ENCODE results near the gene YES1. TPM values are rescaled to one million over a fixed set of nuclear protein-coding genes. Genes with fewer than 3 reads are reported as not detected.

Gene YES1
- total and polyA plus RNA-seq, 2 of the 13 experiments (the other 11 are each of a cell fraction or from before 2014, with no cell fraction given), result 17.2 to 70.8 TPM

- TF ChIP-seq, protein P1, sequence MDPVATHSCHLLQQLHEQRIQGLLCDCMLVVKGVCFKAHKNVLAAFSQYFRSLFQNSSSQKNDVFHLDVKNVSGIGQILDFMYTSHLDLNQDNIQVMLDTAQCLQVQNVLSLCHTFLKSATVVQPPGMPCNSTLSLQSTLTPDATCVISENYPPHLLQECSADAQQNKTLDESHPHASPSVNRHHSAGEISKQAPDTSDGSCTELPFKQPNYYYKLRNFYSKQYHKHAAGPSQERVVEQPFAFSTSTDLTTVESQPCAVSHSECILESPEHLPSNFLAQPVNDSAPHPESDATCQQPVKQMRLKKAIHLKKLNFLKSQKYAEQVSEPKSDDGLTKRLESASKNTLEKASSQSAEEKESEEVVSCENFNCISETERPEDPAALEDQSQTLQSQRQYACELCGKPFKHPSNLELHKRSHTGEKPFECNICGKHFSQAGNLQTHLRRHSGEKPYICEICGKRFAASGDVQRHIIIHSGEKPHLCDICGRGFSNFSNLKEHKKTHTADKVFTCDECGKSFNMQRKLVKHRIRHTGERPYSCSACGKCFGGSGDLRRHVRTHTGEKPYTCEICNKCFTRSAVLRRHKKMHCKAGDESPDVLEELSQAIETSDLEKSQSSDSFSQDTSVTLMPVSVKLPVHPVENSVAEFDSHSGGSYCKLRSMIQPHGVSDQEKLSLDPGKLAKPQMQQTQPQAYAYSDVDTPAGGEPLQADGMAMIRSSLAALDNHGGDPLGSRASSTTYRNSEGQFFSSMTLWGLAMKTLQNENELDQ (CRISPR knock-in tag; IDR thresholded peaks at IDR 0.05; ENCODE audit: borderline replicate concordance), result no peak
- TF ChIP-seq ZNF580 (CRISPR knock-in tag; IDR thresholded peaks at IDR 0.05; ENCODE audit: borderline replicate concordance, low read depth), result no peak; the same call in 1 of the 2 replicates
- TF ChIP-seq, protein P2, sequence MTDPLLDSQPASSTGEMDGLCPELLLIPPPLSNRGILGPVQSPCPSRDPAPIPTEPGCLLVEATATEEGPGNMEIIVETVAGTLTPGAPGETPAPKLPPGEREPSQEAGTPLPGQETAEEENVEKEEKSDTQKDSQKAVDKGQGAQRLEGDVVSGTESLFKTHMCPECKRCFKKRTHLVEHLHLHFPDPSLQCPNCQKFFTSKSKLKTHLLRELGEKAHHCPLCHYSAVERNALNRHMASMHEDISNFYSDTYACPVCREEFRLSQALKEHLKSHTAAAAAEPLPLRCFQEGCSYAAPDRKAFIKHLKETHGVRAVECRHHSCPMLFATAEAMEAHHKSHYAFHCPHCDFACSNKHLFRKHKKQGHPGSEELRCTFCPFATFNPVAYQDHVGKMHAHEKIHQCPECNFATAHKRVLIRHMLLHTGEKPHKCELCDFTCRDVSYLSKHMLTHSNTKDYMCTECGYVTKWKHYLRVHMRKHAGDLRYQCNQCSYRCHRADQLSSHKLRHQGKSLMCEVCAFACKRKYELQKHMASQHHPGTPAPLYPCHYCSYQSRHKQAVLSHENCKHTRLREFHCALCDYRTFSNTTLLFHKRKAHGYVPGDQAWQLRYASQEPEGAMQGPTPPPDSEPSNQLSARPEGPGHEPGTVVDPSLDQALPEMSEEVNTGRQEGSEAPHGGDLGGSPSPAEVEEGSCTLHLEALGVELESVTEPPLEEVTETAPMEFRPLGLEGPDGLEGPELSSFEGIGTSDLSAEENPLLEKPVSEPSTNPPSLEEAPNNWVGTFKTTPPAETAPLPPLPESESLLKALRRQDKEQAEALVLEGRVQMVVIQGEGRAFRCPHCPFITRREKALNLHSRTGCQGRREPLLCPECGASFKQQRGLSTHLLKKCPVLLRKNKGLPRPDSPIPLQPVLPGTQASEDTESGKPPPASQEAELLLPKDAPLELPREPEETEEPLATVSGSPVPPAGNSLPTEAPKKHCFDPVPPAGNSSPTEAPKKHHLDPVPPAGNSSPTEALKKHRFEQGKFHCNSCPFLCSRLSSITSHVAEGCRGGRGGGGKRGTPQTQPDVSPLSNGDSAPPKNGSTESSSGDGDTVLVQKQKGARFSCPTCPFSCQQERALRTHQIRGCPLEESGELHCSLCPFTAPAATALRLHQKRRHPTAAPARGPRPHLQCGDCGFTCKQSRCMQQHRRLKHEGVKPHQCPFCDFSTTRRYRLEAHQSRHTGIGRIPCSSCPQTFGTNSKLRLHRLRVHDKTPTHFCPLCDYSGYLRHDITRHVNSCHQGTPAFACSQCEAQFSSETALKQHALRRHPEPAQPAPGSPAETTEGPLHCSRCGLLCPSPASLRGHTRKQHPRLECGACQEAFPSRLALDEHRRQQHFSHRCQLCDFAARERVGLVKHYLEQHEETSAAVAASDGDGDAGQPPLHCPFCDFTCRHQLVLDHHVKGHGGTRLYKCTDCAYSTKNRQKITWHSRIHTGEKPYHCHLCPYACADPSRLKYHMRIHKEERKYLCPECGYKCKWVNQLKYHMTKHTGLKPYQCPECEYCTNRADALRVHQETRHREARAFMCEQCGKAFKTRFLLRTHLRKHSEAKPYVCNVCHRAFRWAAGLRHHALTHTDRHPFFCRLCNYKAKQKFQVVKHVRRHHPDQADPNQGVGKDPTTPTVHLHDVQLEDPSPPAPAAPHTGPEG (CRISPR knock-in tag; IDR thresholded peaks at IDR 0.05), result peak; percentile 57; the same call in 1 of the 2 replicates
- peak; percentile 33; the same call in 1 of the 2 replicates for TF ChIP-seq ZNF775 (CRISPR knock-in tag; IDR thresholded peaks at IDR 0.05; ENCODE audit: borderline replicate concordance)
- TF ChIP-seq, protein P3, sequence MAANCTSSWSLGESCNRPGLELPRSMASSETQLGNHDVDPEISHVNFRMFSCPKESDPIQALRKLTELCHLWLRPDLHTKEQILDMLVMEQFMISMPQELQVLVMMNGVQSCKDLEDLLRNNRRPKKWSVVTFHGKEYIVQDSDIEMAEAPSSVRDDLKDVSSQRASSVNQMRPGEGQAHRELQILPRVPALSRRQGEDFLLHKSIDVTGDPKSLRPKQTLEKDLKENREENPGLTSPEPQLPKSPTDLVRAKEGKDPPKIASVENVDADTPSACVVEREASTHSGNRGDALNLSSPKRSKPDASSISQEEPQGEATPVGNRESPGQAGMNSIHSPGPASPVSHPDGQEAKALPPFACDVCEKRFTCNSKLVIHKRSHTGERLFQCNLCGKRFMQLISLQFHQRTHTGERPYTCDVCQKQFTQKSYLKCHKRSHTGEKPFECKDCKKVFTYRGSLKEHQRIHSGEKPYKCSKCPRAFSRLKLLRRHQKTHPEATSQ (CRISPR knock-in tag; IDR thresholded peaks at IDR 0.05; ENCODE audit: borderline replicate concordance), result peak; percentile 41; the same call in 1 of the 2 replicates
- TF ChIP-seq JARID2 (CRISPR knock-in tag; IDR thresholded peaks at IDR 0.05; ENCODE audit: insufficient replicate concordance), result no peak
- no peak for TF ChIP-seq ZNF878 (CRISPR knock-in tag; IDR thresholded peaks at IDR 0.05)
- TF ChIP-seq, protein P4, sequence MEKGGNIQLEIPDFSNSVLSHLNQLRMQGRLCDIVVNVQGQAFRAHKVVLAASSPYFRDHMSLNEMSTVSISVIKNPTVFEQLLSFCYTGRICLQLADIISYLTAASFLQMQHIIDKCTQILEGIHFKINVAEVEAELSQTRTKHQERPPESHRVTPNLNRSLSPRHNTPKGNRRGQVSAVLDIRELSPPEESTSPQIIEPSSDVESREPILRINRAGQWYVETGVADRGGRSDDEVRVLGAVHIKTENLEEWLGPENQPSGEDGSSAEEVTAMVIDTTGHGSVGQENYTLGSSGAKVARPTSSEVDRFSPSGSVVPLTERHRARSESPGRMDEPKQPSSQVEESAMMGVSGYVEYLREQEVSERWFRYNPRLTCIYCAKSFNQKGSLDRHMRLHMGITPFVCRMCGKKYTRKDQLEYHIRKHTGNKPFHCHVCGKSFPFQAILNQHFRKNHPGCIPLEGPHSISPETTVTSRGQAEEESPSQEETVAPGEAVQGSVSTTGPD (CRISPR knock-in tag; IDR thresholded peaks at IDR 0.05), result peak; percentile 93; the same call in 1 of the 2 replicates
- TF ChIP-seq SAP130 (CRISPR knock-in tag; IDR thresholded peaks at IDR 0.05; ENCODE audit: low read depth), result peak; percentile 62
- TF ChIP-seq NR2F6 (IDR thresholded peaks at IDR 0.05), result no peak
- TF ChIP-seq NR2F6 (CRISPR knock-in tag; IDR thresholded peaks at IDR 0.05), result peak; percentile 46; the same call in 1 of the 2 replicates
- 0 out of 2 replicates have a peak, but pooled peaks have one; percentile 17 for TF ChIP-seq ZNF121 (CRISPR knock-in tag; IDR thresholded peaks at IDR 0.05)
- TF ChIP-seq ZNF713 (CRISPR knock-in tag; IDR thresholded peaks at IDR 0.05), result no peak
- TF ChIP-seq ZFP90 (CRISPR knock-in tag; IDR thresholded peaks at IDR 0.05; ENCODE audit: borderline replicate concordance), result no peak
- no peak for TF ChIP-seq CREB3 (CRISPR knock-in tag; IDR thresholded peaks at IDR 0.05)
- TF ChIP-seq CCAR2 (optimal IDR thresholded peaks at IDR 0.05; ENCODE audit: low read depth, low read length), result no peak
Measured at GRCh38 chr18:712401-713134, 99.5 kb downstream of the YES1 start, which contains the start of gene ENOSF1 (continued).

Data from HepG2 (cell line).